GM23338 (cell line): ENCODE measurements around the gene FANCC. TPM values are rescaled to one million over a fixed set of nuclear protein-coding genes. Genes with fewer than 3 reads are reported as not detected.

Experiments
- ATAC-seq: fragments of 200-7000 bp; cut with Tn5 transposase; 3 replicates; pipeline ENCODE4 v1.9.1; 2020
- DNase-seq: peaks from one replicate; pipeline ENCODE4 v3.0.0-alpha.2; 2015; ENCODE audit warnings: low spot score
- H2AFZ ChIP-seq: fragments of 200-600 bp; sonication (generic); 2 replicates; pipeline ENCODE4 v1.8.0; 2016; ENCODE audit warnings: antibody characterized with exemption, mild to moderate bottlenecking, moderate library complexity
- H3F3A ChIP-seq: fragments of 200-600 bp; sonication (generic); replicated peaks from 2 replicates; pipeline ENCODE4 v1.8.0; 2017; ENCODE audit warnings: antibody characterized with exemption, mixed run types, low read depth
- H3K27ac ChIP-seq: fragments of 200-600 bp; sonication (generic); 2 replicates; pipeline ENCODE4 v1.6.1; 2016; ENCODE audit warnings: low read depth
- H3K27me3 ChIP-seq: fragments of 200-600 bp; sonication (generic); 2 replicates; pipeline ENCODE4 v1.8.0; 2016; ENCODE audit warnings: mild to moderate bottlenecking, mixed run types, moderate library complexity; ENCODE audit not compliant: insufficient read depth
- H3K36me3 ChIP-seq: fragments of 200-600 bp; sonication (generic); 2 replicates; pipeline ENCODE4 v1.8.0; 2016; ENCODE audit warnings: mild to moderate bottlenecking; ENCODE audit not compliant: insufficient read depth
- H3K4me1 ChIP-seq: fragments of 200-600 bp; sonication (generic); 2 replicates; pipeline ENCODE4 v1.8.0; 2016; ENCODE audit warnings: mild to moderate bottlenecking, moderate library complexity; ENCODE audit not compliant: insufficient read depth
- H3K4me2 ChIP-seq: fragments of 200-600 bp; sonication (generic); 2 replicates; pipeline ENCODE4 v1.7.1; 2017; ENCODE audit warnings: mixed run types
- H3K4me3 ChIP-seq: fragments of 200-600 bp; sonication (generic); 2 replicates; pipeline ENCODE4 v1.6.1; 2016; ENCODE audit warnings: mixed run types
- H3K79me2 ChIP-seq: fragments of 200-600 bp; sonication (generic); replicated peaks from 2 replicates; pipeline ENCODE4 v1.8.0; 2017; ENCODE audit warnings: mild to moderate bottlenecking; ENCODE audit not compliant: insufficient read depth
- H3K9me2 ChIP-seq: fragments of 200-600 bp; sonication (generic); 2 replicates; pipeline ENCODE4 v1.8.0; 2017; ENCODE audit not compliant: insufficient read depth
- H4K20me1 ChIP-seq: fragments of 200-600 bp; sonication (generic); replicated peaks from 2 replicates; pipeline ENCODE4 v1.8.0; 2017; ENCODE audit warnings: mild to moderate bottlenecking; ENCODE audit not compliant: insufficient read depth
- H3K27ac Mint-ChIP-seq: 2 replicates; pipeline ENCODE4 v1.8.0; 2020; ENCODE audit warnings: inconsistent platforms, mild to moderate bottlenecking, moderate library complexity, mixed read lengths
- H3K27me3 Mint-ChIP-seq: 3 replicates; pipeline ENCODE4 v1.8.0; 2022; ENCODE audit warnings: low read depth, mild to moderate bottlenecking, moderate library complexity, mixed read lengths, inconsistent platforms; ENCODE audit not compliant: insufficient read depth, poor library complexity
- H3K36me3 Mint-ChIP-seq: 3 replicates; pipeline ENCODE4 v1.8.0; 2021; ENCODE audit warnings: low read depth, mild to moderate bottlenecking, inconsistent platforms, moderate library complexity, mixed read lengths
- H3K4me1 Mint-ChIP-seq: 3 replicates; pipeline ENCODE4 v1.8.0; 2020; ENCODE audit warnings: mild to moderate bottlenecking, inconsistent platforms, mixed read lengths
- H3K4me3 Mint-ChIP-seq: 3 replicates; pipeline ENCODE4 v1.8.0; 2021; ENCODE audit warnings: moderate library complexity, mild to moderate bottlenecking, inconsistent platforms, mixed read lengths
- H3K9me3 Mint-ChIP-seq: 3 replicates; pipeline ENCODE4 v1.8.0; 2020; ENCODE audit warnings: moderate library complexity, mild to moderate bottlenecking, inconsistent platforms, mixed read lengths
- CREB1 ChIP-seq: fragments of 250-450 bp; sonication (Bioruptor Pico); IDR thresholded peaks from 2 replicates; pipeline ENCODE4 v1.5.0; 2020; ENCODE audit warnings: low read depth, mild to moderate bottlenecking, moderate library complexity
- CTCF ChIP-seq, 2 experiments: fragments of 200-600 bp in 1 of 2; sonication (generic) in 1 of 2; conservative IDR thresholded peaks; 2 replicates each; pipeline versions ENCODE4 v1.5.1 to v1.6.1; 2016 to 2017; ENCODE audit warnings: antibody characterized with exemption in 2 of 2, low read depth in 2 of 2, mild to moderate bottlenecking in 2 of 2, moderate library complexity in 1 of 2
- ETS1 ChIP-seq: IDR thresholded peaks from 2 replicates; pipeline ENCODE4 v1.6.1; 2016; ENCODE audit warnings: antibody characterized with exemption
- EZH2 ChIP-seq: fragments of 200-600 bp; sonication (generic); IDR thresholded peaks from one replicate; pipeline ENCODE4 v1.8.0; 2017; ENCODE audit warnings: antibody characterized with exemption, mild to moderate bottlenecking, low read depth; ENCODE audit not compliant: unreplicated experiment
- EZH2phosphoT487 ChIP-seq: fragments of 200-600 bp; sonication (generic); IDR thresholded peaks from one replicate; pipeline ENCODE4 v1.8.1; 2018; ENCODE audit warnings: antibody characterized with exemption; ENCODE audit not compliant: unreplicated experiment
- JUNB ChIP-seq: IDR thresholded peaks from one replicate; pipeline ENCODE4 v1.6.1; 2016; ENCODE audit warnings: antibody characterized with exemption; ENCODE audit not compliant: unreplicated experiment
- NANOG ChIP-seq: IDR thresholded peaks from 2 replicates; pipeline ENCODE4 v1.6.1; 2016; ENCODE audit warnings: antibody characterized with exemption, borderline replicate concordance
- POLR2AphosphoS5 ChIP-seq: IDR thresholded peaks from 2 replicates; pipeline ENCODE4 v1.6.1; 2016; ENCODE audit warnings: antibody characterized with exemption, low read depth
- REST ChIP-seq: IDR thresholded peaks from one replicate; pipeline ENCODE4 v1.6.1; 2018; ENCODE audit warnings: antibody characterized with exemption; ENCODE audit not compliant: unreplicated experiment
- STAT1 ChIP-seq: IDR thresholded peaks from one replicate; pipeline ENCODE4 v1.6.1; 2016; ENCODE audit warnings: antibody characterized with exemption; ENCODE audit not compliant: unreplicated experiment
- ZNF114 ChIP-seq: fragments of 250-450 bp; sonication (Bioruptor Pico); IDR thresholded peaks from 2 replicates; pipeline ENCODE4 v1.5.0; 2020; ENCODE audit warnings: mild to moderate bottlenecking, moderate library complexity
- polyA plus RNA-seq: library from polyadenylated mRNA; unstranded; fragments of >200 nt; fragmentation: Nextera tagmentation; extraction: Ambion mirVana; gene quantifications from 2 replicates; pipeline ENCODE4 v1.2.1, GENCODE V29; 2016
- total RNA-seq: library from RNA; depleted of rRNA; stranded (reverse); fragments of >200 nt; shearing (Covaris generic); gene quantifications from 2 replicates; pipeline ENCODE4 v1.2.3, GENCODE V29; 2014

The FANCC gene
- total and polyA plus RNA-seq, 2 experiments from 2014 or later: 7.8 to 18.1 TPM

DNA sequence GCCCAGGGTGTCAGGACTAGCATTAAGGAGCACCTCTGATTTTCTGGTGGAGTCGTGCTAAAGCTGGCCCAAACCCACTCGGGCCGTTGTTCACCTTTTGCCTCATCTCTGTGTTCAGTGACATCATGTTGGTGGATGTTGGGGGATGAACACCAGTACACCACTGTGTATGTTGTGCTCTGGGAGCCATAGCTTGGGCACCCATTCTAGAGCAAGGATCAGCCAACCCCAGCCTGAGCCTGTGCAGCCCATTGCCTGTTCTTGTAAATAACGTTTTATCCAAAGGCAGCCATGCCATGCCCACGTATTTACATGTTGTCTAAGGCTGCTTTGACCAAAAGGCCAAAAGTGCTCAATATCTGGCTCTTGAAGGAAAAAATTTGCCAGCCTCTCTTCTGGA lies 245.6 kb downstream of the FANCC start (continued):
- no peak for TF ChIP-seq REST
- no peak for TF ChIP-seq CREB1 (CRISPR knock-in tag)
- no peak for TF ChIP-seq EZH2
- no peak for TF ChIP-seq EZH2phosphoT487
- no peak for TF ChIP-seq JUNB
- no peak for TF ChIP-seq POLR2AphosphoS5
- no peak for TF ChIP-seq CTCF (conservative IDR thresholded peaks at IDR 0.05; ENCODE audit: low read depth in 2 of 2)
- no peak for TF ChIP-seq ZNF114
- no peak for TF ChIP-seq NANOG

DNA sequence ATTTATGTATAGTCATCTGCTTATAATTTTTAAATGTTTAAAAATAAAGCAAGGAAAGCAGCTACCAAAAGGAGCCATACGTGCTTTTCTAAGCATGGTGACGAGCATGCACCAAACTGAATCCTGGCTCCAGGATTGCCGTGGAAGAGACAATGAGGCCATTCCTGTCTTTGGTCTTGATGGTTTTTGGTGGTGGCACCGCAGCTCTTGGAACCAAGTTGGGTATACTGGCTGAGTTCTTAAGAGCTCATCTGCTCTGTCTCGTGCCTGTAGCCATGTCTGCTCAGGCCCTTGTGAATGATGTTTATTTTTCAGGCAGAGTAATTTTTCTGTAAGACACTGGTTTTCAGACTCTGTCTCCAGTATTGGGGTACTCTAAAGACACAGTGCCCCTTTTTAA lies 246.1 kb downstream of the FANCC start:
- Mint-ChIP-seq H3K4me3 (no peak overlapping the region), H3K9me3 (no peaks in the 10 kb centered on the region), H3K27ac (no peak overlapping the region), H3K27me3 (peaks cover 3% of the 10 kb centered on the region), H3K36me3 (no peaks in the 10 kb centered on the region), H3K4me1 (peaks cover 15% of the 10 kb centered on the region)
- H3K79me2 ChIP-seq: no peaks in the 10 kb centered on the region
- H3K9me2 ChIP-seq: no peaks in the 10 kb centered on the region
- ATAC-seq (no peak), DNase-seq (no peak)
- no peak overlapping the region for H3K4me2 ChIP-seq
- H4K20me1 ChIP-seq: no peaks in the 10 kb centered on the region; the same call in 1 of the 2 replicates
- H2AFZ ChIP-seq: no peak overlapping the region
- no peak overlapping the region for H3K4me3 ChIP-seq
- H3K4me1 ChIP-seq: peaks cover 11% of the 10 kb centered on the region
- H3F3A ChIP-seq: no peaks in the 10 kb centered on the region
- no peaks in the 10 kb centered on the region for H3K27me3 ChIP-seq
- no peak overlapping the region for H3K27ac ChIP-seq
- H3K36me3 ChIP-seq: no peaks in the 10 kb centered on the region
- TF ChIP-seq STAT1 (no peak), ETS1 (no peak), EZH2phosphoT487 (no peak), REST (no peak)
